GM12801 (cell line): ENCODE data around the gene NKX6-2.

ENCODE experiments used
- TF ChIP-seq, protein P1 (sequence below): IDR thresholded peaks from one replicate; pipeline ENCODE4 v1.5.1; 2011; ENCODE audit warnings: control low read depth; ENCODE audit not compliant: insufficient read length; ENCODE audit errors: extremely low read depth

The NKX6-2 gene

DNA sequence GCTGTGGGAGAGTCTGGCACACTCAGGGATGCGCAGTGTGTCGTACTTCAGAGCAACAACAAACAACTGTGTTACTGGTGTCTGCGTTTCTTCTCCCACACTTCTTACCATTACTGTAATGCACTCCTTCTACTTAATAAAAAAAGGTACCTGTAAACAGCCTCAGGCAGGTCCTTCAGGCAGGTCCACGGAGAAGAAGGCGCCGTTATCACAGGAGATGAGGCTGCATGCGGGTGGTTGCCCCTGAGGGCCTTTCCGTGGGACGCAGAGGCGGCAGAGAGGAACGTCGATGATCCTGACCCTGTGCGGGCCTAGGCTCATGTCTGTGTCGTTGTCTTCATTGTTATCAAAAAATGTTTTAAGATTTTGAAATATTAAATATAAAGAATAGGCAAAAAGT lies 29.4 kb downstream of the NKX6-2 start:
- TF ChIP-seq, protein P1, sequence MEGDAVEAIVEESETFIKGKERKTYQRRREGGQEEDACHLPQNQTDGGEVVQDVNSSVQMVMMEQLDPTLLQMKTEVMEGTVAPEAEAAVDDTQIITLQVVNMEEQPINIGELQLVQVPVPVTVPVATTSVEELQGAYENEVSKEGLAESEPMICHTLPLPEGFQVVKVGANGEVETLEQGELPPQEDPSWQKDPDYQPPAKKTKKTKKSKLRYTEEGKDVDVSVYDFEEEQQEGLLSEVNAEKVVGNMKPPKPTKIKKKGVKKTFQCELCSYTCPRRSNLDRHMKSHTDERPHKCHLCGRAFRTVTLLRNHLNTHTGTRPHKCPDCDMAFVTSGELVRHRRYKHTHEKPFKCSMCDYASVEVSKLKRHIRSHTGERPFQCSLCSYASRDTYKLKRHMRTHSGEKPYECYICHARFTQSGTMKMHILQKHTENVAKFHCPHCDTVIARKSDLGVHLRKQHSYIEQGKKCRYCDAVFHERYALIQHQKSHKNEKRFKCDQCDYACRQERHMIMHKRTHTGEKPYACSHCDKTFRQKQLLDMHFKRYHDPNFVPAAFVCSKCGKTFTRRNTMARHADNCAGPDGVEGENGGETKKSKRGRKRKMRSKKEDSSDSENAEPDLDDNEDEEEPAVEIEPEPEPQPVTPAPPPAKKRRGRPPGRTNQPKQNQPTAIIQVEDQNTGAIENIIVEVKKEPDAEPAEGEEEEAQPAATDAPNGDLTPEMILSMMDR, result no peak

DNA sequence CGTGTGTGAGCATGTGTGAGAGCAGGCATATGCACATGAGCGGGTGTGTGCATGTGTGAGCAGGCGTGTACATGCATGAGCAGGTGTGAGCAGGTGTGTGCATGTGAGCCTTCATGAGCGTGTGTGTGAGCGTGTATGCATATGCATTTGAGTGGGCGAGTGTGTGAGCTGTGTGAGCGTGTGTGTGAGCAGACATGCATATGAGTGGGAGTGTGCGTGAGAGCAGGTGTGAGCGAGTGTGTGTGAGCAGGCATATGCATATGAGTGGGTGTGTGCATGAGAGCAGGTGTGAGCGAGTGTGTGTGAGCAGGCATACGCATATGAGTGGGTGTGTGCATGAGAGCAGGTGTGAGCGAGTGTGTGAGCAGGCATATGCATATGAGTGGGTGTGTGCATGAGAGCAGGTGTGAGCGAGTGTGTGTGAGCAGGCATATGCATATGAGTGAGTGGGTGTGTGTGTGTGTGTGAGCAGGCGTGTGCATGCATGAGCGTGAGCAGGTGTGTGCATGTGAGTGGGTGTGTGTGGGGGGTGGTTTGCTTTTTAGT lies 30.7 kb downstream of the NKX6-2 start:
- TF ChIP-seq, protein P1, result no peak

DNA sequence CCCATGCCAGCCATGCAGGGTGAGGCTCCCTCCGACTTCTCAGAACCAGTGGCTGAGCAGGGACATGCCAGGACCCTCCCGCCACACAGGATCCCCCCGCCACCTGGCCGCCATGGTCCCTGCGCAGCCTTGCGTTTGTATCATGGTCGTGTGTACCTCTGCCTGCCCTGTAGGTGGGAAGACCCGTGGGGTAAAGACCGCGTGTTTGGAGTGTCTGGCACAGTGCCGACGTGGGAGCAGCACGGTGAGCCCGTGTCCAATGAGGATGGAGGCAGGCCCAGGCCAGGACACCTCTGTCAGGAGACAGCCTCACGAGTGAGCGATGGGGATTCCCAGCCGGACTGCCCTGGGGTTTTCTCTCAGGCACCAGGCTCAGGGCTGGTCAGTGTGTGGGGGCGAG lies 31.9 kb downstream of the NKX6-2 start:
- TF ChIP-seq, protein P1, result no peak

DNA sequence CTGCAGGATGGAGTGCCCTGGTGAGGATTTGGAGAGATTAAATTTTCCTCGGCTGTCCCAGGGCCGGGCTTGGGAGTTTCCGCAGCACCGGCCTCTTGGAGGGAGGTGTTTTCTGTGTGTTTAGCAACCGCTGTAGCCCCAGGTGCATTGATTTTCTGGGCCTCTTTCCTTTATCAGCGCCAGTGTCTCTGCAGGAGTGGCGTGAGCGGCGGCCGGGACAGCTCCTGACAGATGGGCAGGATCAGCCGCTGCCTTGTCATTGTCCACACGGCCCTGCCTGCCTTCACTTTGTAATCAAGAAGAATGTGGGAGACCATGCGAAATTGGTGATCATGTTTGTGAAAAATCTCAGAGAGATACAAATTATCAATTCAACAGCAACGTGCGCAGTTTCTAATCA lies 32.4 kb downstream of the NKX6-2 start:
- TF ChIP-seq, protein P1, result no peak

DNA sequence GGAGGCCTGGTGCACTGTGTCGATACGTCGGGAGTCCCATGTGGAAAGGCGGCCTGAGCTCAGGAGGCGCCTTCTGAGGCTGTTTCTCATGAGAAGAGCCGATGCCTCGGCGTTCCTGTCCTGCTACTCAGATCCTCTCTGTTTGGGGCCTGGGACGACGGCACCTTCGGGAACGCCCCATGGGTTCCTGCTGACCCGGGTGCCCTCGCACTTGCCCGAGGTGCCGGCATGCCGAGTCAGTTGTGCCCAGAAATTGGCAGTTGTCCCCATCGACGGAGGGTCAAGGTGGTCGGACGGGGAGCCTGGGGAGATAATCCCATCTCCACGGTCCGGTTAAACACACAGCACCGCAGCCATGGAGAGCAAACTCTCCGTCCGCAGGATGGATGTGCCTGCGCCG lies 33.0 kb downstream of the NKX6-2 start:
- TF ChIP-seq, protein P1, result no peak

DNA sequence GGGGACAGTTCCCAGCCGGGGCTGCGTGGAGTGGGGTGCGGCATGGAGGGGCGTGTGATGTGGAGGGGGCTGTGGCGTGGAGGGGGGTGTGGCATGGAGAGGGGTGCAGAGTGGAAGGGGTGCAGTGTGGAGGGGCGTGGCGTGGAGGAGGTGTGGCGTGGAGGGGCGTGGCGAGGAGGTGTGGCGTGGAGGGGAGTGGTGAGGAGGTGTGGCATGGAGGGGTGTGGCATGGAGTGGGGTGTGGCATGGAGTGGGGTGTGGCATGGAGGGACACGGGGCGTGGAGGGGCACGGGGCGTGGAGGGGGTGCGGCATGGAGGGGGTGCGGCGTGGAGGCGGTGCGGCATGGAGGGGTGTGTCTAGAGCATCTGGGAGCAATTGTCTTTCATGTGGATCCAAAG lies 33.6 kb downstream of the NKX6-2 start:
- TF ChIP-seq, protein P1, result no peak

DNA sequence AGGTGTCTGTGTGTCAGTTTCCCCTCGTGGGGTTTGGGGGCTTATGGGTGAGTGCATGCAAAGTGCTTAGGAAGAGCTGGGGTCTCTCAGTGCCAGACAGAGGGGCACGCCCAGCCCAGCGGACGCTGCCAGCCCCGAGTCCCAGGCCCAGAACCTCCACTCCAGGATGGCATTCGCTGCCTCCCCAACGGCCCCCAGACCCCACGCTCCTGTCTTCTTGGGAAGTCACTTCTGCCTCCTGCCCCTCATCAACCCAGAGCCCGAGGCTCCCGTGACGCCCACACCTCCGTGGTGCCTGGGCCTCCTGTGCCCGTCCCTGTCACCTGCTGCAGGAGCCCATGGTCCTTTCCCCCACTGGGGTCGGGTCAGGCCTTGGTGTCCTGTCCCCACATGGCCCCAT lies 35.0 kb downstream of the NKX6-2 start:
- TF ChIP-seq, protein P1, result no peak

DNA sequence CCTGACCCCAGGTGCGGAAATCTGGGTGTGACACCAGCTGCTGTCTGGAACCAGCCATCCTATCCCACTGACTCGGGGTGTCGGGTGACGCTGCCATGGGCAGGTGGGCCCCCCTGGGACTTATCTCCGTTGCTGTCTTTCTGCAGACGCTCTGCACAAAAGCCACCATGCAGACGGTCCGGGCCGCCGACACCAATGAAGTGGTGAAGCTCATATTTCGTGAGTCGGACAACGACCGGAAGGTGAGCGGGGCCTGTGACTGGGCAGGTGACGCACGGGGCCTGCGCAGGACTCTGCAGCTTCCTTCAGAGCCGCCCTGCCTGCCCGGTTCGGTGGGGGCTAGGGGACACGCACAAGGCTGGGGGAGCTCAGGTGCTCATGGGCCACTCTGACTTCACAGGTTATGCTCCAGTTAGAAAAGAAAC lies 36.6 kb downstream of the NKX6-2 start:
- TF ChIP-seq, protein P1, result no peak
